ENCODE data around the gene ASB15.

DNA sequence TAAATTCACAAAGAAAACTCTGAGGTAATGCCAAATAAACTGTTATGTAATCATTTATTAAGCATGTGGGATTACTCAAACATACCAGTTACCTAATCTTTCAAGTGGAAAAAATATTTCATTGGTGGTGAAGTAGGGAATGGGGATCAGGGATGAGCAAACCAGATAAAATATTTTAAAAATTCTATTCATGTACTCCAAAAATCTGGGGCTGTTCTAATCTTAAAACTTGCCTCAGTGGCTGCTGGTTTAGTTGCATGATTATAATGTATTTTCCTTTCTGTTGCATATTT is 73.5 kb downstream of the ASB15 start:
- TF ChIP-seq, protein P1, sequence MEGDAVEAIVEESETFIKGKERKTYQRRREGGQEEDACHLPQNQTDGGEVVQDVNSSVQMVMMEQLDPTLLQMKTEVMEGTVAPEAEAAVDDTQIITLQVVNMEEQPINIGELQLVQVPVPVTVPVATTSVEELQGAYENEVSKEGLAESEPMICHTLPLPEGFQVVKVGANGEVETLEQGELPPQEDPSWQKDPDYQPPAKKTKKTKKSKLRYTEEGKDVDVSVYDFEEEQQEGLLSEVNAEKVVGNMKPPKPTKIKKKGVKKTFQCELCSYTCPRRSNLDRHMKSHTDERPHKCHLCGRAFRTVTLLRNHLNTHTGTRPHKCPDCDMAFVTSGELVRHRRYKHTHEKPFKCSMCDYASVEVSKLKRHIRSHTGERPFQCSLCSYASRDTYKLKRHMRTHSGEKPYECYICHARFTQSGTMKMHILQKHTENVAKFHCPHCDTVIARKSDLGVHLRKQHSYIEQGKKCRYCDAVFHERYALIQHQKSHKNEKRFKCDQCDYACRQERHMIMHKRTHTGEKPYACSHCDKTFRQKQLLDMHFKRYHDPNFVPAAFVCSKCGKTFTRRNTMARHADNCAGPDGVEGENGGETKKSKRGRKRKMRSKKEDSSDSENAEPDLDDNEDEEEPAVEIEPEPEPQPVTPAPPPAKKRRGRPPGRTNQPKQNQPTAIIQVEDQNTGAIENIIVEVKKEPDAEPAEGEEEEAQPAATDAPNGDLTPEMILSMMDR (conservative IDR thresholded peaks at IDR 0.05 in 1 of 2, IDR thresholded peaks at IDR 0.05 in 1 of 2; ENCODE audit: extremely low read depth in 1 of 2, insufficient read depth in 1 of 2, low read depth in 1 of 2, low read length in 2 of 2) = no peak
- no peak for TF ChIP-seq EZH2 (IDR thresholded peaks at IDR 0.05; ENCODE audit: borderline replicate concordance, low read length)
